ENCODE results near the gene ROCK2. TPM values are rescaled to one million over a fixed set of nuclear protein-coding genes. Genes with fewer than 3 reads are reported as not detected.

ROCK2 gene
- total and polyA plus RNA-seq, 2 of the 13 experiments (the other 11 are each of a cell fraction or from before 2014, with no cell fraction given): 38.1 to 119 TPM

DNA sequence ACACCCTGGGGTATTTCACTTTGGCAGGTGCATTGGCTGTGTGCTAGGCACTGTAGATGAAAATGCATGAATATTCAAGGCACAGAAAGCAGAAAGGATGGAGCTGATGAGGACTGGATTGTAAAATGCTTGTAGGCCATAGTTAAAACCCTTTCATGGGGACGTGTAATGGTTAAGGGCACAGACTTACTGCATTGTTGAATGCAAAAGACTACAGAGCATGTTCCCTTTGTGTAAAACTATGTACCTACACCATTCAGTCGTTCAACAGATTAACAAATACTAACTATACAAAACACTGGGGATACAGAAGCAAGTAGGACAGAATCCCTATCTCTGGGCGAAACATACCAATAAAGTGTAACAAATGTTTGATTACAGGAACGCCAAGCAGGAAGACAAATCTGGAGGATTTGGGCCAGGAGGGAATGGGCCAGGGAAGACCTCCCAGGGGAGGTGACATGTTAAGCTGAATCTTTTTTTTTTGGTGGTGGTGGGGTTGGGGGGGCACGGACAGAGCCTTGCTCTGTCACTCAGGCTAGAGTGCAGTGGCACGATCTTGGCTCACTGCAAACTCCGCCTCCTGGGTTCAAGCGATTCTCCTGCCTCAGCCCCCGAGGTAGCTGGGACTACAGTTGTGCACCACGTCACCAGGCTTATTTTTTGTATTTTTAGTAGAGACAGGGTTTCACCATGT, 19.6 kb upstream of the ROCK2 start (continued):
- TF ChIP-seq ZHX1 (CRISPR knock-in tag; IDR thresholded peaks at IDR 0.05; ENCODE audit: low read depth) (no peak), KDM3A (CRISPR knock-in tag; IDR thresholded peaks at IDR 0.05; ENCODE audit: low read depth) (no peak), GPN1 (CRISPR knock-in tag; IDR thresholded peaks at IDR 0.05; ENCODE audit: borderline replicate concordance) (no peak), ZSCAN25 (CRISPR knock-in tag; IDR thresholded peaks at IDR 0.05) (no peak), MAX (IDR thresholded peaks at IDR 0.05) (no peak), ZNF839 (CRISPR knock-in tag; IDR thresholded peaks at IDR 0.05; ENCODE audit: borderline replicate concordance) (no peak), GABPA (IDR thresholded peaks at IDR 0.05; ENCODE audit: low read depth, low read length) (no peak), GABPA (CRISPR knock-in tag; IDR thresholded peaks at IDR 0.05; ENCODE audit: low read depth) (no peak), NFYB (CRISPR knock-in tag; IDR thresholded peaks at IDR 0.05) (no peak)
- TF ChIP-seq, protein P1, sequence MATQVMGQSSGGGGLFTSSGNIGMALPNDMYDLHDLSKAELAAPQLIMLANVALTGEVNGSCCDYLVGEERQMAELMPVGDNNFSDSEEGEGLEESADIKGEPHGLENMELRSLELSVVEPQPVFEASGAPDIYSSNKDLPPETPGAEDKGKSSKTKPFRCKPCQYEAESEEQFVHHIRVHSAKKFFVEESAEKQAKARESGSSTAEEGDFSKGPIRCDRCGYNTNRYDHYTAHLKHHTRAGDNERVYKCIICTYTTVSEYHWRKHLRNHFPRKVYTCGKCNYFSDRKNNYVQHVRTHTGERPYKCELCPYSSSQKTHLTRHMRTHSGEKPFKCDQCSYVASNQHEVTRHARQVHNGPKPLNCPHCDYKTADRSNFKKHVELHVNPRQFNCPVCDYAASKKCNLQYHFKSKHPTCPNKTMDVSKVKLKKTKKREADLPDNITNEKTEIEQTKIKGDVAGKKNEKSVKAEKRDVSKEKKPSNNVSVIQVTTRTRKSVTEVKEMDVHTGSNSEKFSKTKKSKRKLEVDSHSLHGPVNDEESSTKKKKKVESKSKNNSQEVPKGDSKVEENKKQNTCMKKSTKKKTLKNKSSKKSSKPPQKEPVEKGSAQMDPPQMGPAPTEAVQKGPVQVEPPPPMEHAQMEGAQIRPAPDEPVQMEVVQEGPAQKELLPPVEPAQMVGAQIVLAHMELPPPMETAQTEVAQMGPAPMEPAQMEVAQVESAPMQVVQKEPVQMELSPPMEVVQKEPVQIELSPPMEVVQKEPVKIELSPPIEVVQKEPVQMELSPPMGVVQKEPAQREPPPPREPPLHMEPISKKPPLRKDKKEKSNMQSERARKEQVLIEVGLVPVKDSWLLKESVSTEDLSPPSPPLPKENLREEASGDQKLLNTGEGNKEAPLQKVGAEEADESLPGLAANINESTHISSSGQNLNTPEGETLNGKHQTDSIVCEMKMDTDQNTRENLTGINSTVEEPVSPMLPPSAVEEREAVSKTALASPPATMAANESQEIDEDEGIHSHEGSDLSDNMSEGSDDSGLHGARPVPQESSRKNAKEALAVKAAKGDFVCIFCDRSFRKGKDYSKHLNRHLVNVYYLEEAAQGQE (IDR thresholded peaks at IDR 0.05; ENCODE audit: borderline replicate concordance in 1 of 2, low read depth in 1 of 2, low read length in 2 of 2): no peak
- TF ChIP-seq, protein P2, sequence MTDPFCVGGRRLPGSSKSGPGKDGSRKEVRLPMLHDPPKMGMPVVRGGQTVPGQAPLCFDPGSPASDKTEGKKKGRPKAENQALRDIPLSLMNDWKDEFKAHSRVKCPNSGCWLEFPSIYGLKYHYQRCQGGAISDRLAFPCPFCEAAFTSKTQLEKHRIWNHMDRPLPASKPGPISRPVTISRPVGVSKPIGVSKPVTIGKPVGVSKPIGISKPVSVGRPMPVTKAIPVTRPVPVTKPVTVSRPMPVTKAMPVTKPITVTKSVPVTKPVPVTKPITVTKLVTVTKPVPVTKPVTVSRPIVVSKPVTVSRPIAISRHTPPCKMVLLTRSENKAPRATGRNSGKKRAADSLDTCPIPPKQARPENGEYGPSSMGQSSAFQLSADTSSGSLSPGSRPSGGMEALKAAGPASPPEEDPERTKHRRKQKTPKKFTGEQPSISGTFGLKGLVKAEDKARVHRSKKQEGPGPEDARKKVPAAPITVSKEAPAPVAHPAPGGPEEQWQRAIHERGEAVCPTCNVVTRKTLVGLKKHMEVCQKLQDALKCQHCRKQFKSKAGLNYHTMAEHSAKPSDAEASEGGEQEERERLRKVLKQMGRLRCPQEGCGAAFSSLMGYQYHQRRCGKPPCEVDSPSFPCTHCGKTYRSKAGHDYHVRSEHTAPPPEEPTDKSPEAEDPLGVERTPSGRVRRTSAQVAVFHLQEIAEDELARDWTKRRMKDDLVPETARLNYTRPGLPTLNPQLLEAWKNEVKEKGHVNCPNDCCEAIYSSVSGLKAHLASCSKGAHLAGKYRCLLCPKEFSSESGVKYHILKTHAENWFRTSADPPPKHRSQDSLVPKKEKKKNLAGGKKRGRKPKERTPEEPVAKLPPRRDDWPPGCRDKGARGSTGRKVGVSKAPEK (CRISPR knock-in tag; IDR thresholded peaks at IDR 0.05; ENCODE audit: borderline replicate concordance): no peak
- TF ChIP-seq, protein P3, sequence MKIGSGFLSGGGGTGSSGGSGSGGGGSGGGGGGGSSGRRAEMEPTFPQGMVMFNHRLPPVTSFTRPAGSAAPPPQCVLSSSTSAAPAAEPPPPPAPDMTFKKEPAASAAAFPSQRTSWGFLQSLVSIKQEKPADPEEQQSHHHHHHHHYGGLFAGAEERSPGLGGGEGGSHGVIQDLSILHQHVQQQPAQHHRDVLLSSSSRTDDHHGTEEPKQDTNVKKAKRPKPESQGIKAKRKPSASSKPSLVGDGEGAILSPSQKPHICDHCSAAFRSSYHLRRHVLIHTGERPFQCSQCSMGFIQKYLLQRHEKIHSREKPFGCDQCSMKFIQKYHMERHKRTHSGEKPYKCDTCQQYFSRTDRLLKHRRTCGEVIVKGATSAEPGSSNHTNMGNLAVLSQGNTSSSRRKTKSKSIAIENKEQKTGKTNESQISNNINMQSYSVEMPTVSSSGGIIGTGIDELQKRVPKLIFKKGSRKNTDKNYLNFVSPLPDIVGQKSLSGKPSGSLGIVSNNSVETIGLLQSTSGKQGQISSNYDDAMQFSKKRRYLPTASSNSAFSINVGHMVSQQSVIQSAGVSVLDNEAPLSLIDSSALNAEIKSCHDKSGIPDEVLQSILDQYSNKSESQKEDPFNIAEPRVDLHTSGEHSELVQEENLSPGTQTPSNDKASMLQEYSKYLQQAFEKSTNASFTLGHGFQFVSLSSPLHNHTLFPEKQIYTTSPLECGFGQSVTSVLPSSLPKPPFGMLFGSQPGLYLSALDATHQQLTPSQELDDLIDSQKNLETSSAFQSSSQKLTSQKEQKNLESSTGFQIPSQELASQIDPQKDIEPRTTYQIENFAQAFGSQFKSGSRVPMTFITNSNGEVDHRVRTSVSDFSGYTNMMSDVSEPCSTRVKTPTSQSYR (CRISPR knock-in tag; IDR thresholded peaks at IDR 0.05; ENCODE audit: borderline replicate concordance): no peak
- TF ChIP-seq, protein P4, sequence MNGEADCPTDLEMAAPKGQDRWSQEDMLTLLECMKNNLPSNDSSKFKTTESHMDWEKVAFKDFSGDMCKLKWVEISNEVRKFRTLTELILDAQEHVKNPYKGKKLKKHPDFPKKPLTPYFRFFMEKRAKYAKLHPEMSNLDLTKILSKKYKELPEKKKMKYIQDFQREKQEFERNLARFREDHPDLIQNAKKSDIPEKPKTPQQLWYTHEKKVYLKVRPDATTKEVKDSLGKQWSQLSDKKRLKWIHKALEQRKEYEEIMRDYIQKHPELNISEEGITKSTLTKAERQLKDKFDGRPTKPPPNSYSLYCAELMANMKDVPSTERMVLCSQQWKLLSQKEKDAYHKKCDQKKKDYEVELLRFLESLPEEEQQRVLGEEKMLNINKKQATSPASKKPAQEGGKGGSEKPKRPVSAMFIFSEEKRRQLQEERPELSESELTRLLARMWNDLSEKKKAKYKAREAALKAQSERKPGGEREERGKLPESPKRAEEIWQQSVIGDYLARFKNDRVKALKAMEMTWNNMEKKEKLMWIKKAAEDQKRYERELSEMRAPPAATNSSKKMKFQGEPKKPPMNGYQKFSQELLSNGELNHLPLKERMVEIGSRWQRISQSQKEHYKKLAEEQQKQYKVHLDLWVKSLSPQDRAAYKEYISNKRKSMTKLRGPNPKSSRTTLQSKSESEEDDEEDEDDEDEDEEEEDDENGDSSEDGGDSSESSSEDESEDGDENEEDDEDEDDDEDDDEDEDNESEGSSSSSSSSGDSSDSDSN (CRISPR knock-in tag; IDR thresholded peaks at IDR 0.05): no peak

Data from HepG2 (cell line).